Measurements from ENCODE around the gene PAX7. TPM values are rescaled to one million over a fixed set of nuclear protein-coding genes. Genes with fewer than 3 reads are reported as not detected.

PAX7 gene
- total RNA-seq, 3 donors from 2014 or later (not counting 1 experiment from before 2014, with no cell fraction given), result not detected

DNA sequence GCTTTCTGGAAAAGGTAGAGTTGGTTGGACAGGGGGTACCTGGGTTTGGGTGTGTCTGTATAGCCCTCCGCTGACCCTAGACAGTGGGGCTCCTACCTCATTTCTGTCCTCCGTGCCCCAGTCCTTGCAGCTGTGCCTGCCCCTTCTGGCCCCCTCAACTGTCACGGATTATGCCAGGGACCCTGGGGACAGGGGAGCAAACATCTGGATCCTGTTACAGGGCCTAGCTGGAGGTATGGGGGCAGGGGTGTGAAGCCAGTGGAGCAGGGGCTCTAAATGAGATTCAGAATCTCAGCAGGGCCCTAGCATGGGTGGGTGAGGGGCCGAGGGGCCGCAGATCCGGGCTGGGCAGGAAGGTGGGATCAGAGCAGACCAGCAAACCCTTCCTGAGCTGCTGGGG lies 147.8 kb downstream of the PAX7 start:
- Histone ChIP-seq H3K4me1 (ENCODE audit: control insufficient read depth, insufficient read depth, low read length) (no peaks in the 10 kb centered on the region), H3K9me3 (ENCODE audit: control insufficient read depth, insufficient read depth, low read length) (no peaks in the 10 kb centered on the region), H3K27ac (ENCODE audit: low read length) (no peak overlapping the region), H3K4me3 (ENCODE audit: low read length) (no peak overlapping the region), H3K36me3 (ENCODE audit: control insufficient read depth, insufficient read depth, low read length) (no peaks in the 10 kb centered on the region), H3K27me3 (ENCODE audit: control insufficient read depth, insufficient read depth, low read length) (no peaks in the 10 kb centered on the region)
- no peak overlapping the region for H3K27ac Mint-ChIP-seq
- DNase-seq, result no peak
- TF ChIP-seq, protein P1, sequence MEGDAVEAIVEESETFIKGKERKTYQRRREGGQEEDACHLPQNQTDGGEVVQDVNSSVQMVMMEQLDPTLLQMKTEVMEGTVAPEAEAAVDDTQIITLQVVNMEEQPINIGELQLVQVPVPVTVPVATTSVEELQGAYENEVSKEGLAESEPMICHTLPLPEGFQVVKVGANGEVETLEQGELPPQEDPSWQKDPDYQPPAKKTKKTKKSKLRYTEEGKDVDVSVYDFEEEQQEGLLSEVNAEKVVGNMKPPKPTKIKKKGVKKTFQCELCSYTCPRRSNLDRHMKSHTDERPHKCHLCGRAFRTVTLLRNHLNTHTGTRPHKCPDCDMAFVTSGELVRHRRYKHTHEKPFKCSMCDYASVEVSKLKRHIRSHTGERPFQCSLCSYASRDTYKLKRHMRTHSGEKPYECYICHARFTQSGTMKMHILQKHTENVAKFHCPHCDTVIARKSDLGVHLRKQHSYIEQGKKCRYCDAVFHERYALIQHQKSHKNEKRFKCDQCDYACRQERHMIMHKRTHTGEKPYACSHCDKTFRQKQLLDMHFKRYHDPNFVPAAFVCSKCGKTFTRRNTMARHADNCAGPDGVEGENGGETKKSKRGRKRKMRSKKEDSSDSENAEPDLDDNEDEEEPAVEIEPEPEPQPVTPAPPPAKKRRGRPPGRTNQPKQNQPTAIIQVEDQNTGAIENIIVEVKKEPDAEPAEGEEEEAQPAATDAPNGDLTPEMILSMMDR (IDR thresholded peaks at IDR 0.05), result no peak
- no peak for ATAC-seq
- intact Hi-C loops (cut with micrococcal nuclease), result no loop called here
- H3K4me3 Mint-ChIP-seq, result no peak overlapping the region
- H3K9me3 Mint-ChIP-seq, result no peaks in the 10 kb centered on the region
- no peaks in the 10 kb centered on the region for H3K4me1 Mint-ChIP-seq
- H3K27me3 Mint-ChIP-seq (ENCODE audit: low read depth in 2 of 2), result peaks cover 27 to 39% of the 10 kb centered on the region in 2 donors
- no peaks in the 10 kb centered on the region for H3K36me3 Mint-ChIP-seq
- WGBS (ENCODE audit: insufficient coverage), result 35% methylated on average over 6 of the region's 6 CpGs

DNA sequence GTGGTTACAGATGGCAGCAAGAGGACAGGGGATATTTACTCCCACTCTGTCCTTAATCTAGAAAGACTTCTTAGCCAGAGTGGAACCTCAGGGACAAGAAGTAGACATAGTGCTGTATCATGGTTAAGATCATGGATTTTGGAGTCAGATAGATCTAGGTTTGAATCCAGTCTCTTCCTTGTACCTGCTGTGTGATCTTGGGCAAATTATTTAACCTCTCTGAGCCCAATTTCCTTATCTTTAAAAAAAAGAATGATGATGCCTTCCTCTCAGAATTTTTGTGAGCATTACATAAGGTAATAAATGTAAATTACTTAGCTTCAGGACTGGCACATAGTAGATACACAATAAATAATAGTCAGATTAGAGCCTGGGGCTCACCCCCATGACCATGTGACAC lies 150.4 kb downstream of the PAX7 start:
- no peaks in the 10 kb centered on the region for H3K4me1 ChIP-seq (ENCODE audit: control insufficient read depth, insufficient read depth, low read length)
- ATAC-seq (no peak), DNase-seq (no peak)
- H3K27me3 Mint-ChIP-seq (ENCODE audit: low read depth in 2 of 2), result peaks cover 21 to 41% of the 10 kb centered on the region in 2 donors
- no peak overlapping the region for H3K27ac Mint-ChIP-seq
- H3K27me3 ChIP-seq (ENCODE audit: control insufficient read depth, insufficient read depth, low read length), result peaks cover 2% of the 10 kb centered on the region
- intact Hi-C loops (cut with micrococcal nuclease), result no loop called here
- H3K4me1 Mint-ChIP-seq, result no peaks in the 10 kb centered on the region
- no peaks in the 10 kb centered on the region for H3K36me3 Mint-ChIP-seq
- H3K36me3 ChIP-seq (ENCODE audit: control insufficient read depth, insufficient read depth, low read length), result no peaks in the 10 kb centered on the region
- H3K9me3 Mint-ChIP-seq, result no peaks in the 10 kb centered on the region
- H3K4me3 ChIP-seq (ENCODE audit: low read length), result no peak overlapping the region
- no peak overlapping the region for H3K4me3 Mint-ChIP-seq
- H3K9me3 ChIP-seq (ENCODE audit: control insufficient read depth, insufficient read depth, low read length), result no peaks in the 10 kb centered on the region
- no peak overlapping the region for H3K27ac ChIP-seq (ENCODE audit: low read length)
- TF ChIP-seq, protein P1 (IDR thresholded peaks at IDR 0.05), result no peak

DNA sequence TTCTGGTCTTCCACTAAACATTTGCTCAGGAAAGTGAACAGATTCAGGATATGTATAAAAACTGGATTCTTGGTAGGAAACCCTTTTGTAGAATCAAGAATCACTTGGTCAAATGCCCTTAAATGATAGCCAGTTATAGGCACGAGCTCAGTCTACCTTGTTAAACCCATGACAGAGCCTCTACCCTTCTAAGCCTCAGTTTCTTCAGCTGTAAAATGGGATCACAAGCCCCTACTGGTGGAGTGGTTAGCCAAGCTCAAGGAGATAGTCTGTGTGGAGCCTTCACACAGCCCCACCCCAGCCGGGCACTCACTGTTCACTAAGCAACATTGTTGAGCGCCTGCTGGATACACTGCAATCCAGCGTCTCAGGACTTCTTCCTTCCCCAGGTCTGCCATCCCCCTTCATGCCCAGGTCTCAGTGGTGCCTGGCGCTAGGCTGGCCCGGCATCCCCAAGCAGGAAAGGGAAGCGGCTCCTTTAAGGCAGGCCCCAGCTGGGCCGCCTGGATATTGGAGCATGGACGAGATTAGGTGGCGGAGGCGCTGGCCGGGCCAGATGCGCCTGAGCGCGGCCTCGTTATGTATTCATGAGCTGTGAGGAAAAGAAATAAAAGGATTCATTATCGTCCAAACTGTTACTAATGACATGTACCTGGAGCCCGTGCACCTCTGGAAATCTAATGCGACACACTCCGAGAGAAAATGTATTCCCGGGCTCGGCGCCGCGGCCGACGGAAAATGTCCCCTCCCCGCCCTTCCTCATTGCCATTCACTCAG lies 153.2 kb downstream of the PAX7 start:
- Histone ChIP-seq H3K4me1 (ENCODE audit: control insufficient read depth, insufficient read depth, low read length) (no peaks in the 10 kb centered on the region), H3K27ac (ENCODE audit: low read length) (no peak overlapping the region), H3K27me3 (ENCODE audit: control insufficient read depth, insufficient read depth, low read length) (peaks cover 5% of the 10 kb centered on the region), H3K36me3 (ENCODE audit: control insufficient read depth, insufficient read depth, low read length) (no peaks in the 10 kb centered on the region), H3K9me3 (ENCODE audit: control insufficient read depth, insufficient read depth, low read length) (no peaks in the 10 kb centered on the region), H3K4me3 (ENCODE audit: low read length) (no peak overlapping the region)
- Mint-ChIP-seq H3K4me3 (no peak overlapping the region), H3K27me3 (ENCODE audit: low read depth in 2 of 2) (peaks cover 13 to 42% of the 10 kb centered on the region in 2 donors), H3K27ac (no peak overlapping the region), H3K4me1 (no peaks in the 10 kb centered on the region), H3K36me3 (no peaks in the 10 kb centered on the region), H3K9me3 (no peaks in the 10 kb centered on the region)
- no peak for ATAC-seq
- 55% methylated on average over 28 of the region's 28 CpGs for WGBS (ENCODE audit: insufficient coverage)
- TF ChIP-seq, protein P1 (IDR thresholded peaks at IDR 0.05), result no peak
- intact Hi-C loops (cut with micrococcal nuclease), result no loop called here
- DNase-seq, result no peak

DNA sequence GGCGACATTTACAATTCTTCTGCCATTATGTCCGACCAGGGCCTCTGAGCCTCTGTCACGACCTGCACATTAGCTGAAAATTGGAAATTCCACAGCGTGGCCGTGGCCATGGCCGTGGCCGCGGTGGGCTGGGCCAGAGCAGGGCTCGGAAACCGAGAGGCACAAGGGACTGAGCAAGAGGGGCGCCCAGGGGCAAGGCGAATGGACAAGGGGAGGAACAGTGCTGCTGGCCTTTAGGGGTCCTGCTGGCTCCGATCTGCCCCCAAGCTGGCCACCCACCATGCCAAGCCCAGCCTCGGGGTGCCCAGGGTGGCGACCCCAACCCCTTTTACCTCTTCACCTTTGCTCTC lies 153.8 kb downstream of the PAX7 start:
- no peaks in the 10 kb centered on the region for H3K4me1 Mint-ChIP-seq
- H3K4me3 Mint-ChIP-seq, result no peak overlapping the region
- intact Hi-C loops (cut with micrococcal nuclease), result no loop called here
- H3K4me3 ChIP-seq (ENCODE audit: low read length), result no peak overlapping the region
- H3K36me3 Mint-ChIP-seq, result no peaks in the 10 kb centered on the region
- DNase-seq (no peak), ATAC-seq (no peak)
- H3K4me1 ChIP-seq (ENCODE audit: control insufficient read depth, insufficient read depth, low read length), result no peaks in the 10 kb centered on the region
- H3K27me3 ChIP-seq (ENCODE audit: control insufficient read depth, insufficient read depth, low read length), result peaks cover 5% of the 10 kb centered on the region
- no peaks in the 10 kb centered on the region for H3K36me3 ChIP-seq (ENCODE audit: control insufficient read depth, insufficient read depth, low read length)
- H3K9me3 Mint-ChIP-seq, result no peaks in the 10 kb centered on the region
- H3K9me3 ChIP-seq (ENCODE audit: control insufficient read depth, insufficient read depth, low read length), result no peaks in the 10 kb centered on the region
- no peak overlapping the region for H3K27ac Mint-ChIP-seq
- no peak overlapping the region for H3K27ac ChIP-seq (ENCODE audit: low read length)
- peaks cover 10 to 40% of the 10 kb centered on the region in 2 donors for H3K27me3 Mint-ChIP-seq (ENCODE audit: low read depth in 2 of 2)
- TF ChIP-seq, protein P1 (IDR thresholded peaks at IDR 0.05), result no peak
- WGBS (ENCODE audit: insufficient coverage), result 61% methylated on average over 15 of the region's 15 CpGs
